ENCODE data around the gene ERLEC1. TPM values are rescaled to one million over a fixed set of nuclear protein-coding genes. Genes with fewer than 3 reads are reported as not detected.

ERLEC1 gene
- total RNA-seq, 1 donor from 2014 or later = 84.5 TPM

DNA sequence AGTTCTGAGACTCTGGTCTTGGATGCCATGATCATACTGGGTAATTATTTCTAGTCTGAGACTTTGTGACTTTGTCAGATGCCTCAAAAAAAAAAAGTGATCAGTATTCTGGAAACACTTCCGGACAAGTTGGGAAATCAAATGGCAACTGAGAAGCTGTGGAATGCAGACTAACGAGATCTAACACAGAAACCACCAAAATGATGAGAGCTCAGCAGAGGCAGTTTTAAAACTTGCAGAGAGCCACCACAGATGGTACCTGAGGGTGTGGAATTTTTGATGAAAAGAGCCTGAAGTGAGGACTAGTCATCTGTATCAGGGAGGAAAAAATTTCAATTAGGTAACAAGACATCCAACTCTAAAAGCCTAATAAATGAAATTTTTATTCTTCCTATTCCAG, 78.4 kb downstream of the ERLEC1 start:
- no peak for TF ChIP-seq CTCF (IDR thresholded peaks at IDR 0.05)
- H3K4me1 ChIP-seq = peaks cover 5% of the 10 kb centered on the region
- no peak overlapping the region for H3K4me3 ChIP-seq
- H3K27me3 ChIP-seq = no peaks in the 10 kb centered on the region
- H3K9me3 ChIP-seq = no peaks in the 10 kb centered on the region
- H3K36me3 ChIP-seq = peaks cover 0 to 42% of the 10 kb centered on the region in 2 donors
- no peak overlapping the region for H3K27ac ChIP-seq
- intact Hi-C loops (cut with DNase I) = no loop called here
- no peak for DNase-seq (ENCODE audit: extremely low spot score in 2 of 2)

DNA sequence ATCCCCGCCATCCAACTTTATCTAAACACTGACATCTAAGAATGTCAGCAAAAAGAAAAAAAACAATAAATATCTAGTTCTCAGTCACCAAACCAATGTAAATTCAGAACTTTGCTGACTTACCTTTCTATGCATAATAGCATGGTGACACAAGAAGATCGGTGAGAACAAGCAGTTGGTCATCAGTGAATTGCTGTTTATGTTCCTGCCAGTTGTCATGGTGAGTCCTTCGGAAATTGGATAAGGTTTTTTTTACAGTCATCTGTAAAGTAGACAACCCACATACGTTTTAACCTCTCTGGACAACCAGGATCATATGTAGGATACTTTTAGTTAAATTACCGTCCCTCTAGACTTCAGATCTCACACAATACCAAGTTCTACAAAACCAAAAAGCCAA, 79.1 kb downstream of the ERLEC1 start:
- Histone ChIP-seq H3K4me3 (no peak overlapping the region), H3K27ac (no peak overlapping the region), H3K27me3 (no peaks in the 10 kb centered on the region), H3K9me3 (no peaks in the 10 kb centered on the region), H3K4me1 (no peaks in the 10 kb centered on the region), H3K36me3 (peaks cover 0 to 42% of the 10 kb centered on the region in 2 donors)
- no peak for DNase-seq (ENCODE audit: extremely low spot score in 2 of 2)
- intact Hi-C loops (cut with DNase I) = no loop called here
- no peak for TF ChIP-seq POLR2AphosphoS5 (IDR thresholded peaks at IDR 0.05; ENCODE audit: insufficient read depth in 1 of 2, low read depth in 1 of 2)
- TF ChIP-seq POLR2A (IDR thresholded peaks at IDR 0.05) = no peak
- TF ChIP-seq CTCF (IDR thresholded peaks at IDR 0.05) = no peak

DNA sequence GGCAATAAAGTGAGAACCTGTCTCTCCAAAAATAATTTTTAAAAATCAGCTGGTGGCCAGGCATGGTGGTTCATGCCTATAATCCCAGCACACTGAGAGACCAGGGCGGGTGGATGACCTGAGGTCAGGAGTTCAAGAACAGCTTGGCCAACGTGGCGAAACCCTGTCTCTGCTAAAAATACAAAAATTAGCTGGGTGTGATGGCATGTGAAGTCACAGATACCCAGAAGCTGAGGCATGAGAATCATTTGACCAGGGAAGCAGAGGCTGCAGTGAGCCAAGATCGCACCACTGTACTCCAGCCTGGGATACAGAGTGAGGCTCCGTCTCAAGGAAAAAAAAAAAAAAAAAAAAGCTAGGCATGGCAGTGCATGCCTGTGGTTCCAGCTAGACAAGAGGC, 80.3 kb downstream of the ERLEC1 start:
- H3K27ac ChIP-seq = no peak overlapping the region
- H3K4me3 ChIP-seq = no peak overlapping the region
- intact Hi-C loops (cut with DNase I) = no loop called here
- no peaks in the 10 kb centered on the region for H3K9me3 ChIP-seq
- H3K4me1 ChIP-seq = no peaks in the 10 kb centered on the region
- peaks cover 0 to 42% of the 10 kb centered on the region in 2 donors for H3K36me3 ChIP-seq
- no peaks in the 10 kb centered on the region for H3K27me3 ChIP-seq
- no peak for DNase-seq (ENCODE audit: extremely low spot score in 2 of 2)
- TF ChIP-seq POLR2AphosphoS5 (IDR thresholded peaks at IDR 0.05; ENCODE audit: insufficient read depth in 1 of 2, low read depth in 1 of 2) (no peak), CTCF (IDR thresholded peaks at IDR 0.05) (no peak), POLR2A (IDR thresholded peaks at IDR 0.05) (no peak)

DNA sequence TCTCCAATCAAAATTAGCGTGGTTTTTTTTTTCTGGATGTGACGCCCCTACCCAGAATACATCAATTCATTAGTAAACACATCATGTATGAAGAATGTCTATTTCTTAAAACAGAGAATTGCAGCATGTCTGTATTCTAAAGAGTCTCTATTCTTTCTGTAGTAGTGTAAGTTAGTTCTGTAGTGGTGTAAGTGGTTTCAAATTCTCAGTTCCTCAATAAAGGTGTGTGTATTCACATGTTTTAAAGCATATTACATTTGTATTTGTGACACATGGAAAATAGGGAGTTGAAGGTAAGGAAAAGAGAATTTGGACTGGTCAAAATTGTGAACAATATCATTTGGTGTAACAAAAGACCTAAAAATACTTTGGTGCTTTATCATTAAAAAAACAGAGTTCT, 80.9 kb downstream of the ERLEC1 start:
- intact Hi-C loops (cut with DNase I) = no loop called here

More for the DNA sequence above, 80.9 kb downstream of the ERLEC1 start:
- Histone ChIP-seq H3K4me1 (no peaks in the 10 kb centered on the region), H3K4me3 (no peak overlapping the region), H3K27ac (no peak overlapping the region), H3K27me3 (no peaks in the 10 kb centered on the region), H3K9me3 (no peaks in the 10 kb centered on the region), H3K36me3 (peaks cover 0 to 42% of the 10 kb centered on the region in 2 donors)
- TF ChIP-seq POLR2AphosphoS5 (IDR thresholded peaks at IDR 0.05; ENCODE audit: insufficient read depth in 1 of 2, low read depth in 1 of 2) (no peak), POLR2A (IDR thresholded peaks at IDR 0.05) (no peak), CTCF (IDR thresholded peaks at IDR 0.05) (no peak)
- DNase-seq (ENCODE audit: extremely low spot score in 2 of 2) = no peak

Small RNA genes within 50 kb of the gene (microRNA-seq; reads per million reads assigned to microRNA genes)
- not detected for gene MIR3682 (ENCODE audit: borderline number of aligned reads, borderline replicate concordance)

Small RNA genes within 50 kb of the gene (small RNA-seq; reads per million reads assigned to genes)
- gene MIR3682 = not detected

Other genes starting within 250 kb of the ERLEC1 start
- gene CHAC2, start 19.2 kb upstream of the ERLEC1 start, total RNA-seq = 1.7 TPM
- 13.5 TPM for gene ASB3, start 91 bp upstream of the ERLEC1 start, total RNA-seq
- gene GPR75, start 72.9 kb downstream of the ERLEC1 start, total RNA-seq = 5.4 TPM
- 71.2 TPM for gene PSME4, start 183.9 kb downstream of the ERLEC1 start, total RNA-seq

Measured in vagina (tissue), 2 donors.